ENCODE results near the gene HLF.

Gene HLF

GRCh38 chr17:55264278-55264644 lies 499 bp upstream of the HLF start:
- Histone ChIP-seq H3K9me3 (ENCODE audit: insufficient read depth, low read depth, low read length) (no peaks in the 10 kb centered on the region), H3K79me1 (ENCODE audit: low read length) (no peaks in the 10 kb centered on the region), H3K4ac (ENCODE audit: low read depth, low read length) (no peak overlapping the region), H3K4me3 (ENCODE audit: low read depth, low read length) (no peak overlapping the region), H2BK12ac (ENCODE audit: low read length) (no peak overlapping the region), H3K18ac (ENCODE audit: low read length) (no peak overlapping the region), H3K14ac (ENCODE audit: low read length) (no peak overlapping the region), H3K79me2 (ENCODE audit: control insufficient read depth, insufficient read depth, low read length, poor library complexity) (no peaks in the 10 kb centered on the region), H3K23ac (ENCODE audit: low read length) (no peak overlapping the region), H3K4me2 (ENCODE audit: low read length) (peak overlapping the region; percentile 57), H3K9ac (ENCODE audit: low read length) (no peak overlapping the region), H4K8ac (ENCODE audit: low read depth, low read length) (no peak overlapping the region), H3K27ac (ENCODE audit: low read depth, low read length) (no peak overlapping the region), H4K91ac (ENCODE audit: low read depth, low read length) (no peak overlapping the region), H3K27me3 (ENCODE audit: insufficient read depth, low read length) (peaks cover 43% of the 10 kb centered on the region), H2BK120ac (ENCODE audit: insufficient read depth, low read length, poor library complexity) (no peak overlapping the region), H3K36me3 (ENCODE audit: control insufficient read depth in 1 of 2, insufficient read depth in 2 of 2, low read length in 2 of 2) (no peaks in the 10 kb centered on the region), H2AK5ac (ENCODE audit: low read length) (no peak overlapping the region), H3K4me1 (ENCODE audit: control insufficient read depth in 1 of 2, insufficient read depth in 2 of 2, low read length in 2 of 2) (peaks cover 6 to 7% of the 10 kb centered on the region in 2 experiments), H4K12ac (ENCODE audit: low read depth, low read length) (no peak overlapping the region), H2AFZ (ENCODE audit: insufficient read depth, low read length, poor library complexity) (no peak overlapping the region), H2BK5ac (ENCODE audit: low read depth, low read length, poor library complexity) (no peak overlapping the region)
- no CpG with 5 or more reads among the region's 13 CpGs for WGBS (ENCODE audit: extremely low coverage, insufficient coverage, insufficient read length)
- no peak for DNase-seq

GRCh38 chr17:55265311-55266021 lies 706 bp downstream of the HLF start:
- no CpG with 5 or more reads among the region's 52 CpGs for whole genome bisulfite sequencing (ENCODE audit: extremely low coverage, insufficient coverage, insufficient read length)
- H3K14ac ChIP-seq (ENCODE audit: low read length) = no peak overlapping the region
- H3K23ac ChIP-seq (ENCODE audit: low read length) = no peak overlapping the region
- peaks cover 43% of the 10 kb centered on the region for H3K27me3 ChIP-seq (ENCODE audit: insufficient read depth, low read length)
- no peak overlapping the region for H3K4me3 ChIP-seq (ENCODE audit: low read depth, low read length)
- H3K4ac ChIP-seq (ENCODE audit: low read depth, low read length) = no peak overlapping the region
- no peaks in the 10 kb centered on the region for H3K36me3 ChIP-seq (ENCODE audit: control insufficient read depth in 1 of 2, insufficient read depth in 2 of 2, low read length in 2 of 2)
- no peak overlapping the region for H2BK5ac ChIP-seq (ENCODE audit: low read depth, low read length, poor library complexity)
- no peaks in the 10 kb centered on the region for H3K79me2 ChIP-seq (ENCODE audit: control insufficient read depth, insufficient read depth, low read length, poor library complexity)
- no peak overlapping the region for H3K18ac ChIP-seq (ENCODE audit: low read length)
- H2AK5ac ChIP-seq (ENCODE audit: low read length) = no peak overlapping the region
- no peak overlapping the region for H3K9ac ChIP-seq (ENCODE audit: low read length)
- peak overlapping the region; percentile 38 for H3K4me2 ChIP-seq (ENCODE audit: low read length)
- no peak overlapping the region for H3K27ac ChIP-seq (ENCODE audit: low read depth, low read length)
- H4K12ac ChIP-seq (ENCODE audit: low read depth, low read length) = no peak overlapping the region
- H3K79me1 ChIP-seq (ENCODE audit: low read length) = no peaks in the 10 kb centered on the region
- peaks cover 6 to 7% of the 10 kb centered on the region in 2 experiments for H3K4me1 ChIP-seq (ENCODE audit: control insufficient read depth in 1 of 2, insufficient read depth in 2 of 2, low read length in 2 of 2)
- H4K8ac ChIP-seq (ENCODE audit: low read depth, low read length) = no peak overlapping the region
- H2BK120ac ChIP-seq (ENCODE audit: insufficient read depth, low read length, poor library complexity) = no peak overlapping the region
- no peak for DNase-seq
- no peak overlapping the region for H4K91ac ChIP-seq (ENCODE audit: low read depth, low read length)
- no peaks in the 10 kb centered on the region for H3K9me3 ChIP-seq (ENCODE audit: insufficient read depth, low read depth, low read length)
- H2AFZ ChIP-seq (ENCODE audit: insufficient read depth, low read length, poor library complexity) = no peak overlapping the region
- no peak overlapping the region for H2BK12ac ChIP-seq (ENCODE audit: low read length)

GRCh38 chr17:55266051-55266957 lies 1.5 kb downstream of the HLF start:
- no peak overlapping the region for H4K91ac ChIP-seq (ENCODE audit: low read depth, low read length)
- H3K14ac ChIP-seq (ENCODE audit: low read length) = no peak overlapping the region
- H2BK120ac ChIP-seq (ENCODE audit: insufficient read depth, low read length, poor library complexity) = no peak overlapping the region
- no peaks in the 10 kb centered on the region for H3K36me3 ChIP-seq (ENCODE audit: control insufficient read depth in 1 of 2, insufficient read depth in 2 of 2, low read length in 2 of 2)
- H4K12ac ChIP-seq (ENCODE audit: low read depth, low read length) = no peak overlapping the region
- H3K23ac ChIP-seq (ENCODE audit: low read length) = no peak overlapping the region
- no peak overlapping the region for H2BK12ac ChIP-seq (ENCODE audit: low read length)
- no peak overlapping the region for H2AFZ ChIP-seq (ENCODE audit: insufficient read depth, low read length, poor library complexity)
- peaks cover 43% of the 10 kb centered on the region for H3K27me3 ChIP-seq (ENCODE audit: insufficient read depth, low read length)
- no peak overlapping the region for H3K4me2 ChIP-seq (ENCODE audit: low read length)
- H3K4me1 ChIP-seq (ENCODE audit: control insufficient read depth in 1 of 2, insufficient read depth in 2 of 2, low read length in 2 of 2) = peaks cover 6 to 7% of the 10 kb centered on the region in 2 experiments
- no peaks in the 10 kb centered on the region for H3K79me1 ChIP-seq (ENCODE audit: low read length)
- H2AK5ac ChIP-seq (ENCODE audit: low read length) = no peak overlapping the region
- no peak overlapping the region for H3K27ac ChIP-seq (ENCODE audit: low read depth, low read length)
- WGBS (ENCODE audit: extremely low coverage, insufficient coverage, insufficient read length) = no CpG with 5 or more reads among the region's 25 CpGs
- H3K18ac ChIP-seq (ENCODE audit: low read length) = no peak overlapping the region
- peak overlapping the region; percentile 67 for H3K9ac ChIP-seq (ENCODE audit: low read length)
- H4K8ac ChIP-seq (ENCODE audit: low read depth, low read length) = no peak overlapping the region
- no peak for DNase-seq
- H3K4me3 ChIP-seq (ENCODE audit: low read depth, low read length) = no peak overlapping the region
- H2BK5ac ChIP-seq (ENCODE audit: low read depth, low read length, poor library complexity) = no peak overlapping the region
- no peaks in the 10 kb centered on the region for H3K9me3 ChIP-seq (ENCODE audit: insufficient read depth, low read depth, low read length)
- no peak overlapping the region for H3K4ac ChIP-seq (ENCODE audit: low read depth, low read length)
- no peaks in the 10 kb centered on the region for H3K79me2 ChIP-seq (ENCODE audit: control insufficient read depth, insufficient read depth, low read length, poor library complexity)

GRCh38 chr17:55266958-55267688 lies 2.4 kb downstream of the HLF start:
- Histone ChIP-seq H3K4me1 (ENCODE audit: control insufficient read depth in 1 of 2, insufficient read depth in 2 of 2, low read length in 2 of 2) (peaks cover 6 to 7% of the 10 kb centered on the region in 2 experiments), H3K18ac (ENCODE audit: low read length) (no peak overlapping the region), H2BK5ac (ENCODE audit: low read depth, low read length, poor library complexity) (no peak overlapping the region), H3K14ac (ENCODE audit: low read length) (no peak overlapping the region), H4K8ac (ENCODE audit: low read depth, low read length) (no peak overlapping the region), H4K91ac (ENCODE audit: low read depth, low read length) (no peak overlapping the region), H2AFZ (ENCODE audit: insufficient read depth, low read length, poor library complexity) (no peak overlapping the region), H3K4me2 (ENCODE audit: low read length) (no peak overlapping the region), H2BK12ac (ENCODE audit: low read length) (no peak overlapping the region), H3K79me2 (ENCODE audit: control insufficient read depth, insufficient read depth, low read length, poor library complexity) (no peaks in the 10 kb centered on the region), H3K4ac (ENCODE audit: low read depth, low read length) (no peak overlapping the region), H3K36me3 (ENCODE audit: control insufficient read depth in 1 of 2, insufficient read depth in 2 of 2, low read length in 2 of 2) (no peaks in the 10 kb centered on the region), H3K79me1 (ENCODE audit: low read length) (no peaks in the 10 kb centered on the region), H3K23ac (ENCODE audit: low read length) (no peak overlapping the region), H3K9me3 (ENCODE audit: insufficient read depth, low read depth, low read length) (no peaks in the 10 kb centered on the region), H3K9ac (ENCODE audit: low read length) (no peak overlapping the region), H3K4me3 (ENCODE audit: low read depth, low read length) (no peak overlapping the region), H3K27me3 (ENCODE audit: insufficient read depth, low read length) (peaks cover 43% of the 10 kb centered on the region), H2AK5ac (ENCODE audit: low read length) (no peak overlapping the region), H3K27ac (ENCODE audit: low read depth, low read length) (no peak overlapping the region), H4K12ac (ENCODE audit: low read depth, low read length) (no peak overlapping the region), H2BK120ac (ENCODE audit: insufficient read depth, low read length, poor library complexity) (no peak overlapping the region)
- WGBS (ENCODE audit: extremely low coverage, insufficient coverage, insufficient read length) = no CpG with 5 or more reads among the region's 3 CpGs
- DNase-seq = no peak

All from trophoblast cell (in vitro differentiated cells and primary cell).